MM.1S (cell line): Measurements from ENCODE around the gene ADAMTS9.

Experiments
- DNase-seq: peaks from one replicate; pipeline ENCODE4 v3.0.0-alpha.2; 2015
- H2AFZ ChIP-seq: fragments of 300-600 bp; sonication (generic); 2 replicates; pipeline ENCODE4 v1.6.0; 2016; ENCODE audit warnings: antibody characterized with exemption, low read length
- H3F3A ChIP-seq: fragments of 300-600 bp; sonication (generic); 2 replicates; pipeline ENCODE4 v1.6.1; 2016; ENCODE audit warnings: mild to moderate bottlenecking, antibody characterized with exemption, low read length, moderate library complexity, mixed read lengths; ENCODE audit not compliant: insufficient read depth
- H3K27ac ChIP-seq: fragments of 300-600 bp; sonication (generic); 2 replicates; pipeline ENCODE4 v1.5.1; 2016; ENCODE audit warnings: mild to moderate bottlenecking, low read length
- H3K27me3 ChIP-seq: fragments of 300-600 bp; sonication (generic); replicated peaks from 2 replicates; pipeline ENCODE4 v1.6.0; 2016; ENCODE audit warnings: low read length; ENCODE audit not compliant: insufficient read depth
- H3K36me3 ChIP-seq: fragments of 300-600 bp; sonication (generic); replicated peaks from 2 replicates; pipeline ENCODE4 v1.6.1; 2016; ENCODE audit warnings: mild to moderate bottlenecking, low read length, mixed read lengths; ENCODE audit not compliant: insufficient read depth
- H3K4me1 ChIP-seq: fragments of 300-600 bp; sonication (generic); 2 replicates; pipeline ENCODE4 v1.6.1; 2016; ENCODE audit warnings: low read length, mixed read lengths
- H3K4me2 ChIP-seq: fragments of 300-600 bp; sonication (generic); 2 replicates; pipeline ENCODE4 v1.6.0; 2016; ENCODE audit warnings: low read depth, low read length
- H3K4me3 ChIP-seq: fragments of 300-600 bp; sonication (generic); 2 replicates; pipeline ENCODE4 v1.5.1; 2016; ENCODE audit warnings: low read length, mixed read lengths
- H3K79me2 ChIP-seq: fragments of 300-600 bp; sonication (generic); 2 replicates; pipeline ENCODE4 v1.6.1; 2016; ENCODE audit warnings: mixed run types, low read length, mixed read lengths
- H3K9ac ChIP-seq: fragments of 300-600 bp; sonication (generic); 2 replicates; pipeline ENCODE4 v1.6.1; 2016; ENCODE audit warnings: low read length, mixed read lengths
- H3K9me2 ChIP-seq: fragments of 300-600 bp; sonication (generic); replicated peaks from 2 replicates; pipeline ENCODE4 v1.6.1; 2016; ENCODE audit warnings: mild to moderate bottlenecking, low read length, mixed read lengths; ENCODE audit not compliant: insufficient read depth
- H3K9me3 ChIP-seq: fragments of 300-600 bp; sonication (generic); replicated peaks from 2 replicates; pipeline ENCODE4 v1.6.1; 2016; ENCODE audit warnings: mild to moderate bottlenecking, low read length, mixed read lengths; ENCODE audit not compliant: insufficient read depth
- H4K20me1 ChIP-seq: fragments of 300-600 bp; sonication (generic); 2 replicates; pipeline ENCODE4 v1.6.1; 2016; ENCODE audit warnings: mild to moderate bottlenecking, low read length, moderate library complexity, mixed read lengths; ENCODE audit not compliant: insufficient read depth
- EZH2 ChIP-seq: fragments of 300-600 bp; sonication (generic); optimal IDR thresholded peaks from 2 replicates; pipeline ENCODE3; 2017; ENCODE audit warnings: low read depth, mild to moderate bottlenecking, antibody characterized with exemption, low read length, mixed read lengths
- EZH2phosphoT487 ChIP-seq: fragments of 300-600 bp; sonication (generic); IDR thresholded peaks from 2 replicates; pipeline ENCODE4 v1.6.1; 2018; ENCODE audit warnings: antibody characterized with exemption, low read length
- TF ChIP-seq, protein P1 (sequence below): fragments of 300-600 bp; sonication (generic); IDR thresholded peaks from 2 replicates; pipeline ENCODE4 v1.5.1; 2016; ENCODE audit warnings: antibody characterized with exemption, low read length, mixed read lengths

The ADAMTS9 gene

DNA sequence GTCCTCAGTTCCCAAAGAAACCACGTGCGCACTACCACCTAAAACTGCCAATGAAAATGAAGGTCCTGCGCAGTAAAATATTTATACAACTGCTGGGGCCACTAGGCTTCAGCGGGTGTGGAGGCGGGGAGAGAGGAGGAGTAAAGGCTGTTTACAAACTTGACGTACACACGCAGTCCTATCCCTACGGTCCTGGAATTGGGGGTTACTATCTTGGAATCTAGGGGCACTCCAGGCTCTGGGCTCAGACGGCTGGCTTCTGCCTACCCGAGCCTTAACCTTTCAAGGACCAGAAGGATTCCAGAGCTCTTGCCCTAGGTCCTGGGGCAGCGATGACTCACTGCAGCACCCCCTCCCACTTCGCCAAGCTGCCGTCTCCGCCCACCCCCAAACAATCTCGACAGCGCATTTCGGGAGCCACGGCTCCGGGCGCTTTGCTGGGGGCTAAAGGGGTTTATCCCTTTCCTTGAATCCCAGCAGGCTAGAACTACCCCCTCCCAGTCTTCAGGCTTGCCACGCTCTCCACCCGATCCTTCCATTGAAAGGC, 3.0 kb downstream of the ADAMTS9 start:
- Histone ChIP-seq H3K4me2 (no peak overlapping the region), H3K4me1 (no peaks in the 10 kb centered on the region), H3K9me2 (no peaks in the 10 kb centered on the region), H3K9ac (no peak overlapping the region), H3K27me3 (0 out of 2 replicates have a peak, but pooled peaks cover 4% of the 10 kb centered on the region), H3K27ac (no peak overlapping the region), H3F3A (no peaks in the 10 kb centered on the region), H4K20me1 (no peaks in the 10 kb centered on the region), H3K36me3 (no peaks in the 10 kb centered on the region), H3K4me3 (no peak overlapping the region), H2AFZ (no peak overlapping the region), H3K79me2 (no peaks in the 10 kb centered on the region), H3K9me3 (no peaks in the 10 kb centered on the region)
- no peak for TF ChIP-seq EZH2
- TF ChIP-seq, protein P1, sequence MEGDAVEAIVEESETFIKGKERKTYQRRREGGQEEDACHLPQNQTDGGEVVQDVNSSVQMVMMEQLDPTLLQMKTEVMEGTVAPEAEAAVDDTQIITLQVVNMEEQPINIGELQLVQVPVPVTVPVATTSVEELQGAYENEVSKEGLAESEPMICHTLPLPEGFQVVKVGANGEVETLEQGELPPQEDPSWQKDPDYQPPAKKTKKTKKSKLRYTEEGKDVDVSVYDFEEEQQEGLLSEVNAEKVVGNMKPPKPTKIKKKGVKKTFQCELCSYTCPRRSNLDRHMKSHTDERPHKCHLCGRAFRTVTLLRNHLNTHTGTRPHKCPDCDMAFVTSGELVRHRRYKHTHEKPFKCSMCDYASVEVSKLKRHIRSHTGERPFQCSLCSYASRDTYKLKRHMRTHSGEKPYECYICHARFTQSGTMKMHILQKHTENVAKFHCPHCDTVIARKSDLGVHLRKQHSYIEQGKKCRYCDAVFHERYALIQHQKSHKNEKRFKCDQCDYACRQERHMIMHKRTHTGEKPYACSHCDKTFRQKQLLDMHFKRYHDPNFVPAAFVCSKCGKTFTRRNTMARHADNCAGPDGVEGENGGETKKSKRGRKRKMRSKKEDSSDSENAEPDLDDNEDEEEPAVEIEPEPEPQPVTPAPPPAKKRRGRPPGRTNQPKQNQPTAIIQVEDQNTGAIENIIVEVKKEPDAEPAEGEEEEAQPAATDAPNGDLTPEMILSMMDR = no peak
- no peak for TF ChIP-seq EZH2phosphoT487
- no peak for DNase-seq

DNA sequence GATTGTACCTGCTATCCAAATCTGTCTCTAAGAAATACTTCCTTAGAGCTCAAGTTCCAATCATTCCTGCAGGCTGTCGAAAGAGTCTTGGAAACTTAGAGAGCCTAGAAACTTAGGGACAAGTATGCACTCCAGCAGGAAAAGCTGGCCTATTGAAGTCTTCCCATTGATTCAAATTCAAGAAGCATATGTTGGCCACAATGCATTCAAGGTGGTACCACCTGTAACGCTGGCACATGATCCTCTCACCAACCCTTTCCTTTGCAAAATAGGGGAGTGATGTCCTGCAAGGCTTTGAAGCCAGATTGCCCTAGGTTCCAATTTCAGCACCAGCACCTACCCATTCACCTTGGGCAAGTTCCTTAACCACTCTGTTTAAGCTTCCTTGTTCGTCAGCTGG, 6.0 kb downstream of the ADAMTS9 start:
- TF ChIP-seq, protein P1 = no peak
- TF ChIP-seq EZH2 (no peak), EZH2phosphoT487 (no peak)
- H3K4me2 ChIP-seq = no peak overlapping the region

DNA sequence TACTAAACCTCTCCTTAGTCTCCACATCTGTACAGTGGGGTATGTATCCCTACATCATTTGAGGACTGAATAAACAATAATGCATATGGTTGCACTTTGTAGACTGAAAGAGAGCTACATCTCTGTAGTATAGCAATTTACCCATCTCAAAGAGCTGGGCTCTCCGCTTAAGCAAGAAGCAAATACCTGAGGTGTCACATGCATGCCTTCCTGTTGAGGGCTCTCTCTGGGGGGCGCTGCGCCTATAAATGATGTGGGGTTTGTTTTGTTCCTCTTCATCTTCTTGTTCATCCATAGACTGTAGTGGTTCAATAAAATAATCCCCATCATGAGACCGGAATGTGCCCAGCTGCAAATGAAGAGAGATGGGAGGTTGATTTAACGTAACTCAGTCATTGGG, 6.8 kb downstream of the ADAMTS9 start:
- Histone ChIP-seq H2AFZ (no peak overlapping the region), H3K36me3 (no peaks in the 10 kb centered on the region), H3K27me3 (no peaks in the 10 kb centered on the region), H3K9me2 (no peaks in the 10 kb centered on the region), H3K4me2 (no peak overlapping the region), H3K4me1 (no peaks in the 10 kb centered on the region), H4K20me1 (no peaks in the 10 kb centered on the region), H3K4me3 (no peak overlapping the region), H3F3A (no peaks in the 10 kb centered on the region), H3K9me3 (no peaks in the 10 kb centered on the region), H3K79me2 (no peaks in the 10 kb centered on the region), H3K9ac (no peak overlapping the region), H3K27ac (no peak overlapping the region)
- DNase-seq = no peak
- no peak for TF ChIP-seq EZH2
- TF ChIP-seq EZH2phosphoT487 = no peak
- TF ChIP-seq, protein P1 = no peak

More for the DNA sequence above, 6.0 kb downstream of the ADAMTS9 start:
- no peak for DNase-seq
- H3F3A ChIP-seq = no peaks in the 10 kb centered on the region
- no peaks in the 10 kb centered on the region for H3K4me1 ChIP-seq
- no peak overlapping the region for H3K27ac ChIP-seq
- H3K9me3 ChIP-seq = no peaks in the 10 kb centered on the region
- no peak overlapping the region for H3K9ac ChIP-seq
- H3K79me2 ChIP-seq = no peaks in the 10 kb centered on the region
- H3K9me2 ChIP-seq = no peaks in the 10 kb centered on the region
- H3K27me3 ChIP-seq = 0 out of 2 replicates have a peak, but pooled peaks cover 2% of the 10 kb centered on the region
- no peaks in the 10 kb centered on the region for H4K20me1 ChIP-seq
- H2AFZ ChIP-seq = no peak overlapping the region
- no peaks in the 10 kb centered on the region for H3K36me3 ChIP-seq
- no peak overlapping the region for H3K4me3 ChIP-seq
